ENCODE measurements around the gene NMS.

Gene NMS

DNA sequence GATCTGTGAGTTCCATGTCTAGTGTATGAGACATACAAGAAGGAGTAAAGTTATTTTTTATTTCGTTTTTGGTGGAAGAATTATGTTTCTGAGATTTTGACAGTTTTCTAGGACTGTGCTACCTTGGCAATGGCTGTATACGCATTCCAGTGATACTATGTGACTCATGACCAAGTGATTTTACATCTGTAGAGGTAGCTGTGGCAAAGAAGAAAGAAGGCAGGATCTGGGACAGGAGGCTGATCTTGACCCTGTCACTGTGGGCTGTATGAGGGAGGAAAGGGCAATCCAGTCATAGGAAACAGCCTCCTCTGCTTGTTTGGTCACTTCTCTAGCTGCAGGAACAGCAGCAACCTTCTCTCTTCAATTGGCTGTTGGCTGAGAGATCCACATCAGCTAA, 48.5 kb downstream of the NMS start:
- H3K9me3 ChIP-seq, result no peaks in the 10 kb centered on the region
- TF ChIP-seq, protein P1, sequence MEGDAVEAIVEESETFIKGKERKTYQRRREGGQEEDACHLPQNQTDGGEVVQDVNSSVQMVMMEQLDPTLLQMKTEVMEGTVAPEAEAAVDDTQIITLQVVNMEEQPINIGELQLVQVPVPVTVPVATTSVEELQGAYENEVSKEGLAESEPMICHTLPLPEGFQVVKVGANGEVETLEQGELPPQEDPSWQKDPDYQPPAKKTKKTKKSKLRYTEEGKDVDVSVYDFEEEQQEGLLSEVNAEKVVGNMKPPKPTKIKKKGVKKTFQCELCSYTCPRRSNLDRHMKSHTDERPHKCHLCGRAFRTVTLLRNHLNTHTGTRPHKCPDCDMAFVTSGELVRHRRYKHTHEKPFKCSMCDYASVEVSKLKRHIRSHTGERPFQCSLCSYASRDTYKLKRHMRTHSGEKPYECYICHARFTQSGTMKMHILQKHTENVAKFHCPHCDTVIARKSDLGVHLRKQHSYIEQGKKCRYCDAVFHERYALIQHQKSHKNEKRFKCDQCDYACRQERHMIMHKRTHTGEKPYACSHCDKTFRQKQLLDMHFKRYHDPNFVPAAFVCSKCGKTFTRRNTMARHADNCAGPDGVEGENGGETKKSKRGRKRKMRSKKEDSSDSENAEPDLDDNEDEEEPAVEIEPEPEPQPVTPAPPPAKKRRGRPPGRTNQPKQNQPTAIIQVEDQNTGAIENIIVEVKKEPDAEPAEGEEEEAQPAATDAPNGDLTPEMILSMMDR (IDR thresholded peaks at IDR 0.05; ENCODE audit: low read depth, low read length), result no peak
- DNase-seq, result no peak

GRCh38 chr2:100520224-100520623, 49.9 kb downstream of the NMS start:
- Histone ChIP-seq H3K27me3 (no peaks in the 10 kb centered on the region), H3K4me1 (no peaks in the 10 kb centered on the region), H3K4me3 (ENCODE audit: low read depth, low read length) (no peak overlapping the region), H3K9me3 (no peaks in the 10 kb centered on the region), H3K36me3 (no peaks in the 10 kb centered on the region)
- TF ChIP-seq, protein P1 (IDR thresholded peaks at IDR 0.05; ENCODE audit: low read depth, low read length), result no peak
- DNase-seq, result no peak

More for the DNA sequence above, 48.5 kb downstream of the NMS start:
- H3K36me3 ChIP-seq, result no peaks in the 10 kb centered on the region
- H3K4me3 ChIP-seq (ENCODE audit: low read depth, low read length), result no peak overlapping the region
- H3K27me3 ChIP-seq, result no peaks in the 10 kb centered on the region
- no peaks in the 10 kb centered on the region for H3K4me1 ChIP-seq

DNA sequence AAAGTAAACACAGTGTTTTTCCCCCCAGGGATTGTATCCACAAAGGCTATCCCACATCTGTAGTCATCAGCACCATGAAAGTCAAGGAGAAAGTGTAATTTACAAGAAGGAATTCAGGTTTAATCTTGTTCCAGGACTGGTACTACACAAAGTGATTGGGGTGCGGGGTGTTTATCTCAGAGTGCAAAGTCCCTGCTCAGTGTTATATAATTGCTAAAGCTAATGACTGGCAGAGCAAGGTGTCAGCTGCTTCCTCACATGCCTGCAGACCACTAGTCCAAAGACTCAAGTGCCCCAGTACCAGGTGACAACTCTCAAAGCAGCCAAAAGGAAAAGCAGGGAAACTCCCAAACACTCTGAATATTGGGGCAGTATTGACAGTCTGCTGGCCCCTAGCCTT, 52.1 kb downstream of the NMS start:
- Histone ChIP-seq H3K4me1 (no peaks in the 10 kb centered on the region), H3K27me3 (no peaks in the 10 kb centered on the region), H3K9me3 (no peaks in the 10 kb centered on the region), H3K36me3 (no peaks in the 10 kb centered on the region), H3K4me3 (ENCODE audit: low read depth, low read length) (no peak overlapping the region)
- TF ChIP-seq, protein P1 (IDR thresholded peaks at IDR 0.05; ENCODE audit: low read depth, low read length), result no peak
- DNase-seq, result no peak

DNA sequence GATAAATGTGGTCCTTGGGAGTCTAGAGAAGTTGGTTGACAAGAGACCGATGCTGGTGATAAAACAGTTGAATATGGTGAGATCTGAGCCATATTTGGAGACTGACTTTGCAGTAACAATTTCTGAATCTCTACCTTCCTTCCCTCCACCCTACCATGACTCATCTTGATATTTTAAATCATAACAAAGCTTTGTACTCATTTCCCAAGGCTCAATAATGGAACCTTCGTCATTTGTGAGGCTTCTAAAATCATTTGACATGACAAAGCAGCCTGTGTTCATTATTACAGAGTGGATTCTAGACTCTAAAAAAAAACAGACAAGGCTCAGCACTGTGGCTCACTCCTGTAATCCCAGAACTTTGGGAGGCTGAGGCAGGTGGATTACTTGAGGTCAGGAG, 54.0 kb downstream of the NMS start:
- no peak for DNase-seq
- H3K9me3 ChIP-seq, result no peaks in the 10 kb centered on the region
- H3K4me3 ChIP-seq (ENCODE audit: low read depth, low read length), result no peak overlapping the region
- H3K36me3 ChIP-seq, result no peaks in the 10 kb centered on the region
- no peaks in the 10 kb centered on the region for H3K4me1 ChIP-seq
- TF ChIP-seq, protein P1 (IDR thresholded peaks at IDR 0.05; ENCODE audit: low read depth, low read length), result no peak
- H3K27me3 ChIP-seq, result no peaks in the 10 kb centered on the region

GRCh38 chr2:100526868-100527267, 56.6 kb downstream of the NMS start:
- no peaks in the 10 kb centered on the region for H3K27me3 ChIP-seq
- no peaks in the 10 kb centered on the region for H3K9me3 ChIP-seq
- TF ChIP-seq, protein P1 (IDR thresholded peaks at IDR 0.05; ENCODE audit: low read depth, low read length), result no peak
- DNase-seq, result no peak
- H3K36me3 ChIP-seq, result no peaks in the 10 kb centered on the region
- H3K4me3 ChIP-seq (ENCODE audit: low read depth, low read length), result no peak overlapping the region
- H3K4me1 ChIP-seq, result no peaks in the 10 kb centered on the region

GRCh38 chr2:100527440-100528015, 57.2 kb downstream of the NMS start:
- Histone ChIP-seq H3K36me3 (no peaks in the 10 kb centered on the region), H3K9me3 (no peaks in the 10 kb centered on the region), H3K27me3 (no peaks in the 10 kb centered on the region), H3K4me1 (no peaks in the 10 kb centered on the region), H3K4me3 (ENCODE audit: low read depth, low read length) (no peak overlapping the region)
- TF ChIP-seq, protein P1 (IDR thresholded peaks at IDR 0.05; ENCODE audit: low read depth, low read length), result no peak
- DNase-seq, result no peak

All from BE2C (cell line).